A549 treated with Hydrocortisone at 1 μM for 4 hours (cell line): ENCODE data around the gene SENP3. TPM values are rescaled to one million over a fixed set of nuclear protein-coding genes. Genes with fewer than 3 reads are reported as not detected.

Experiments
- total RNA-seq: library from RNA; stranded (reverse); fragments of 200-300 nt; extraction: Qiagen RNA extraction; gene quantifications from 5 replicates; pipeline ENCODE4 v1.2.3, GENCODE V29; 2022

SENP3 gene
- total RNA-seq, result 88.8 to 103 TPM (median 95.8 TPM) in 5 replicates

DNA sequence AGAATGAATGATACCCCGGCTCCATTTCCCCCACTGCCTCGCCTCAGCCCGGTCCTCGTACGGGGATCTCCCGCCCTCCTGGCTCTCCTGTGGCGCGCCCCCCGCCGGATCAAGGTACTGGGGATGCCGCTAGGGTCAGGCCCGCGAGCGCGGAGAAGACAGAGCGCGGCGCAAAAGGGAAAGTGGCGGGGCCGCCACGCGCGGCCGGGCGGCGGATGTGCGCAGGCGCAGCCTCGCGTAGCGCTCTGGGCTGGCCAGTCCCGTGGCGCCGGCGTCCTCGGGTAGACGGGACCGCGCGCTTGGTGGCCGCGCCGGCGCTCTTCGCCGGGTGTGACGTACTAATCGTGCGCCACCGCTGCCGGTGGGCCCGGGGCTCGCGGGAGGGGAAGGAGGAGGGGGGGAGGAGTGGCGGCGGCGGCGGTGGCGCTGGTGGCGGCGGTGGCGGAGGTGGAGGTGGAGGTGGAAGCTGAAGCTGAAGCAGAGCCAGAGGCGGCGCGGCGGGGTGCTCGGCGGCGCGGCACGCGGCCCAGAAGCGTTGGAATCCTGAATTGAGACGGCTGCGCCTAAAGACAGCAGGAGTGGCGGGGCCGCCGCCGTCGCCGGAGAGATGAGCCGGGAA lies at the start of gene SENP3:
Gene SENP3 (plus strand): TSS at position 331 of the 619 bp plus-strand sequence. CDS start 1,158 bp downstream, outside the sequence.

DNA sequence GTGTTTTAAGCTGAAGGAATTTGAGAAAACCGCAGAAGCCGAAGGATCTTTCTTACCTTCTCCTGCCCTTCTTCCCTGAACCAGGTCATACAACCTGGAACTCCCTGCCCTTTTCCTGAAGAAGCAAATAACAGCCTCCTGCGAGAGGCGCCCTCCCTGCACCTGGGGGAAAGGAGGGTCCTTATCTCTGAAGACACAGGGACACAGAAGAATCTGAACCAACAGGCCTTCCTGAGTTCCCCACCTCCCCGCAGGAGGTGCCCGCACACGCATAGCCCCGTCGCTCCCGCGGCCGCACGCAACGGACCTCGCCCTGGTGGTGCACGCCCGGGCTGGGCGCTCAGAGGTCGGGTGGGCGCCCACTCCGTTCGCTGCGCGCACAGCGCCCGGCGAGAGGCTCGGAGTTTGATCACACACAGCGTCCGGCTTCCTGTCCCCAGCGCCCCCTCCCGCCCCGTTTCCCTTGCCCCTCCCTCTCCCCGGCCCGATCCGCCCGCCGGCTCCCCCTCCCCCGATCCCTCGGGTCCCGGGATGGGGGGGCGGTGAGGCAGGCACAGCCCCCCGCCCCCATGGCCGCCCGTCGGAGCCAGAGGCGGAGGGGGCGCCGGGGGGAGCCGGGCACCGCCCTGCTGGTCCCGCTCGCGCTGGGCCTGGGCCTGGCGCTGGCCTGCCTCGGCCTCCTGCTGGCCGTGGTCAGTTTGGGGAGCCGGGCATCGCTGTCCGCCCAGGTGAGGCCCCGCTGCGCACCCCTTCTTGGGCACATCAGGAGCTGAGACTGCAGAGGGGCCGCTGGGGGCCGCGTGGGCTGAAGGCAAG lies 12.9 kb upstream of the SENP3 start, which contains the start of gene TNFSF12:
Gene TNFSF12 (plus strand): TSS at position 474 of the 816 bp plus-strand sequence. CDS start 96 bp downstream, at position 570.

DNA sequence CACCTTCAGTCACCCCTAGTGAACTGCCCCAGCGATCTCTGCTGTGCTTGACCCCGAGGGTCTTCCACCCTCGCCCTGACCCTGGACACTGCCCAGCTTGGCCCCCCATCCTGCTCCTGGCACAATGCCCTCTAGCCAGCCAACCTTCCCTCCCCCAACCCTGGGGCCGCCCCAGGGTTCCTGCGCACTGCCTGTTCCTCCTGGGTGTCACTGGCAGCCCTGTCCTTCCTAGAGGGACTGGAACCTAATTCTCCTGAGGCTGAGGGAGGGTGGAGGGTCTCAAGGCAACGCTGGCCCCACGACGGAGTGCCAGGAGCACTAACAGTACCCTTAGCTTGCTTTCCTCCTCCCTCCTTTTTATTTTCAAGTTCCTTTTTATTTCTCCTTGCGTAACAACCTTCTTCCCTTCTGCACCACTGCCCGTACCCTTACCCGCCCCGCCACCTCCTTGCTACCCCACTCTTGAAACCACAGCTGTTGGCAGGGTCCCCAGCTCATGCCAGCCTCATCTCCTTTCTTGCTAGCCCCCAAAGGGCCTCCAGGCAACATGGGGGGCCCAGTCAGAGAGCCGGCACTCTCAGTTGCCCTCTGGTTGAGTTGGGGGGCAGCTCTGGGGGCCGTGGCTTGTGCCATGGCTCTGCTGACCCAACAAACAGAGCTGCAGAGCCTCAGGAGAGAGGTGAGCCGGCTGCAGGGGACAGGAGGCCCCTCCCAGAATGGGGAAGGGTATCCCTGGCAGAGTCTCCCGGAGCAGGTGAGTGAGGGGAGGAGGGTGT lies 3.0 kb upstream of the SENP3 start, which contains the start of gene TNFSF13:
Gene TNFSF13 (plus strand): TSS at position 207 of the 776 bp plus-strand sequence. CDS start 290 bp downstream, at position 497.

DNA sequence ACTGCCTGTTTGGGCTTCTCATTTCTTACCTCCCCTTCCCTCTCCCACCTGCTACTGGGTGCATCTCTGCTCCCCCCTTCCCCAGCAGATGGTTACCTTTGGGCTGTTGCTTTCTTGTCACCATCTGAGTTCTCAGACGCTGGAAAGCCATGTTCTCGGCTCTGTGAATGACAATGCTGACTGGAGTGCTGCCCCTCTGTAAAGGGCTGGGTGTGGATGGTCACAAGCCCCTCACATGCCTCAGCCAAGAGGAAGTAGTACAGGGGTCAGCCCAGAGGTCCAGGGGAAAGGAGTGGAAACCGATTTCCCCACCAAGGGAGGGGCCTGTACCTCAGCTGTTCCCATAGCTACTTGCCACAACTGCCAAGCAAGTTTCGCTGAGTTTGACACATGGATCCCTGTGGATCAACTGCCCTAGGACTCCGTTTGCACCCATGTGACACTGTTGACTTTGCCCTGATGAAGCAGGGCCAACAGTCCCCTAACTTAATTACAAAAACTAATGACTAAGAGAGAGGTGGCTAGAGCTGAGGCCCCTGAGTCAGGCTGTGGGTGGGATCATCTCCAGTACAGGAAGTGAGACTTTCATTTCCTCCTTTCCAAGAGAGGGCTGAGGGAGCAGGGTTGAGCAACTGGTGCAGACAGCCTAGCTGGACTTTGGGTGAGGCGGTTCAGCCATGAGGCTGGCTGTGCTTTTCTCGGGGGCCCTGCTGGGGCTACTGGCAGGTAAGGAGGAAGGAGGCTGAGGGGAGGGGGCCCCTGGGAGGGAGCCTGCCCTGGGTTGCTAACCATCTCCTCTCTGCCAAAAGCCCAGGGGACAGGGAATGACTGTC lies 17.5 kb downstream of the SENP3 start, which contains the start of gene CD68:
Gene CD68 (plus strand): TSS at position 638 of the 833 bp plus-strand sequence. CDS start 40 bp downstream, at position 678.

DNA sequence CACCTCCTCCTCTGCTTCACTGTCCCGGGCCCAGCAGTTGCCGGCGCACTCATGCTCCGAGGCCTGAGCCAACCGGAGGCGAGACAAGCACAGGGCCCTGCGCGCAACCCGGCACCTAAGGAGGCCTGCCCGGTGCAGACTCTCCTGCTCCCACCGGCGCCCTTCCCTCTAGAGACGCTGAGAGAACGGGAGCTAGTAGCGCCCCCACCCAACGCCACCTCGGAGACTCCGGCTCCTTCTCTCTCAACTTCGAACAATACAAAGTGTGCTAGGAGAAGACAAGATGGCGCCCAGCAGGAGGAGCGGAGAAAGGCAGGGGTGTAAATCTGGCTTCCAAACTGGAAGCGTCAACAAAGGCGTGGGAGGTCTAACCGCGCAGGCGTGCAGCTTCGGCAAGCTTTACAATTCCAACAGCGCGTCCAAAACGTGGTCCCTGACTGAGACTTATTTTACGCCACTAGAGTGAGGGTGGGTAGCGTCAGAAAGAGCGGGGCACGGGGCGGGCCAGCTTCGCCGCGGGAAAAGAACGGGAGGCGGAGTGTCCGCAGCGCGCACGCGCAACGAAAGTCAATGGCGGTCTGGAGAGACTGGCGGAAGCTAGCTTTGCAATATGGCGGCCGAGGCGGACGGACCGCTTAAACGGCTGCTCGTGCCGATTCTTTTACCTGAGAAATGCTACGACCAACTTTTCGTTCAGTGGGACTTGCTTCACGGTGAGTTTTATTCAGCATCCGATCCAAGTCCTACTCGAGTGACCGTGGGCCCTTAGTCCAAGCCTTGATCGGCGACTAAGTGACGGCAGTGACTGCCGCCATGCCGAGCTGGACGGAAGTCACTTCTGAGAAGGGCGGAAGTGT lies 21.8 kb downstream of the SENP3 start, which contains the start of gene MPDU1:
Gene MPDU1 (plus strand): TSS at position 600 of the 857 bp plus-strand sequence. CDS start 11 bp downstream, at position 611.

DNA sequence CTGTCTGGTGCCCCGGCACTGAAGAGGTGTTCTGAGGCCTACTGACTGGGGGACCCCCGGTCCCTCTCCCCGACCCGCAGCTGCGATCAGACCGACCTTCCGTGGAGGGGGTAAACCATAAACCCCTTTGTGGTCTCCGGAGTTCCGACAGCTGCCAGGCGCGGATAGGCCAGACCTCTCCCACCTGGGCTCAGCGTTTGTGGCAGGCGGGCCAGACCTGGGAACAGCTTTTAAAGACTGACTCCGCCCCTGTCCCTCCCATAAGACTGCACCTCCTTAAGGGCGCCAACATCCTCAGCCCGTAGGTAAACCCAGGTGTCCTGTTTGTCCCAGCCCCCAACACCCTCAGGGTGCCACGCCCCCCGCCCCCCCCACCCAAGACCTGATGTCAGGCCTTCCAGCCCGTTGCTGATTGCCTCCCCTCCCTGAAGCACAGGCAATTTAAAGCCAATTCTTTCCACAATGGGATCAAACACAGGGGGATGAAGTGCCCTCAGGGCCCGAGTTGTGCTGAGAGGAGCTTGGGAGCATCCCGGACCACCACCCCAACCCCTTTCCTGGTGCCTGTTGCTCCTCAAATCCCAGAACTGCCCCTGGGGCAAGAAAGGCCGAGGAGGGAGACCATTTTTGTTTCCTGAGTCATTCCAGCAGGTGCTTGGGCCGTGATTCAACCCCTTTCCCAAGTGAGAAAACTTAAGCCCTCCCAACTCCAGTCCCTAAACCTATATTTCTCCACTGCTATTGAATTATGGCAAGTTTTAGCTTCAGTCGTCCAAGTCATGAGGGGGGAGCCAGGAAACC lies 28.4 kb downstream of the SENP3 start, which contains the start of gene SOX15:
Gene SOX15 (minus strand): TSS at position 204 of the 801 bp plus-strand sequence. CDS start 418 bp downstream, outside the sequence.

DNA sequence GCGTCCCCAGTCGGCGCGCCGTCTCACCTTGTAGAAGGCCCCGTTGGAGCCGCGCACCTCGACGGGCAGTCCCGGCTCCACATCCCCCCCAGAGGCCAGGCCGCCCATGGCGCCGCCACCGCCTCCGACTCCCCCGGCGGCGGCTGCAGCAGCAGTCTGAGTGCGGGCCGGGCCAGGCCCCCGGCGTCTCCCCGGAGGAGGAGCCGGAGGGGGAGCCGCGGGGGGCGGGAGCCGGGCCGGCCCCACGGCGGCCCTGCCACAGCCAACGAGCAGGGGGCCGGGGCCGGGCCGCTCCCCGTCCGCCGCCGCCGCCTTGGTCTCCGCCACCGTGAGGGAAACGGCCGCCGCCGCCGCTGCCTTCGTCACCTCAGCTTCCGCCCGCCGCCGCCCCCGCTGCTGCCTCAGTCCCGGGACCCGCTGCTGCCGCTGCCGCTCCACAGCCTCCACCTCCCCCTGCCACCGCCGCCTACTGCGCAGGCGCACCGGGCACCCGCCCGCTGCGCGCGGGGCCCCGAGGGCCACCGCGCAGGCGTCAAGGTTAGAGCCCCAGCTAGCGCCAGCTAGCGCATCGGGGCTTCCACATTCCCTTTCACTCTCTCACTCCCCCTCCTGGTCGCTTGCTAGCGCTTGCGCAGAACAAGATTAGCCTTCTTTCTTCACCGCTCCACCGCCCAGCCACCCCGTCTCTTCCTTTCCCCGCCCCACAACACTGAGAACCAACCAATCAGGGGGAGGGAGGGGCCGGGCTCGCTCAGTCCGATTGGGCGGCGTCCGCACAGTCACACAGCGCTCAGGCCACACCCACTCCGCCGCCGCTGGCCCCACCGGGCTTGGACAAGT lies 52.9 kb downstream of the SENP3 start, which contains the start of gene FXR2:
Gene FXR2 (minus strand): TSS at position 473 of the 840 bp plus-strand sequence. CDS start 365 bp downstream, at position 108.

Other genes with a start within 250 kb of the SENP3 start
- gene GPS2, start 246.6 kb upstream of the SENP3 start, total RNA-seq, result 73.9 to 101 TPM (median 95.3 TPM) in 5 replicates
- 26.4 to 30.2 TPM (median 28.4 TPM) in 5 replicates for gene NEURL4, start 232.6 kb upstream of the SENP3 start, total RNA-seq
- 1.2 to 3.9 TPM (median 3.1 TPM) in 5 replicates for gene ACAP1, start 225.4 kb upstream of the SENP3 start, total RNA-seq
- gene KCTD11, start 209.8 kb upstream of the SENP3 start, total RNA-seq, result 10.5 to 13.8 TPM (median 12.9 TPM) in 5 replicates
- gene TMEM95, start 206.8 kb upstream of the SENP3 start, total RNA-seq, result not detected in 5 replicates
- gene TNK1, start 180.8 kb upstream of the SENP3 start, total RNA-seq, result 1.4 to 2.1 TPM (median 1.7 TPM) in 5 replicates
- gene PLSCR3, start 167.4 kb upstream of the SENP3 start, total RNA-seq, result 38.8 to 44.7 TPM (median 42.7 TPM) in 5 replicates
- 171 to 224 TPM (median 215 TPM) in 5 replicates for gene TMEM256, start 157.8 kb upstream of the SENP3 start, total RNA-seq
- 12.7 to 19.0 TPM (median 15.5 TPM) in 5 replicates for gene NLGN2, start 154.1 kb upstream of the SENP3 start, total RNA-seq
- gene SPEM1, start 141.6 kb upstream of the SENP3 start, total RNA-seq, result 0.08 to 0.13 TPM in 2 of 5 replicates, not detected in the others
- not detected in 5 replicates for gene SPEM2, start 136.3 kb upstream of the SENP3 start, total RNA-seq
- gene SPEM3, start 133.1 kb upstream of the SENP3 start, total RNA-seq, result 0.02 to 0.03 TPM in 2 of 5 replicates, not detected in the others
- gene TMEM102, start 126.5 kb upstream of the SENP3 start, total RNA-seq, result 10.1 to 14.8 TPM (median 13.3 TPM) in 5 replicates
- 0.93 to 1.1 TPM (median 1.0 TPM) in 5 replicates for gene FGF11, start 122.4 kb upstream of the SENP3 start, total RNA-seq
- gene CHRNB1, start 116.9 kb upstream of the SENP3 start, total RNA-seq, result 7.0 to 11.7 TPM (median 9.1 TPM) in 5 replicates
- 20.4 to 26.9 TPM (median 24.8 TPM) in 5 replicates for gene ZBTB4, start 82.3 kb upstream of the SENP3 start, total RNA-seq
- gene SLC35G6, start 80.5 kb upstream of the SENP3 start, total RNA-seq, result not detected in 5 replicates
- 70.3 to 86.1 TPM (median 78.6 TPM) in 5 replicates for gene POLR2A, start 77.6 kb upstream of the SENP3 start, total RNA-seq
- gene TNFSF12, start 12.9 kb upstream of the SENP3 start, total RNA-seq, result 9.9 to 13.2 TPM (median 11.0 TPM) in 5 replicates
- 0.78 to 1.1 TPM (median 0.91 TPM) in 5 replicates for gene TNFSF13, start 3.2 kb upstream of the SENP3 start, total RNA-seq
- gene CD68, start 17.7 kb downstream of the SENP3 start, total RNA-seq, result 25.7 to 33.1 TPM (median 28.3 TPM) in 5 replicates
- gene MPDU1, start 21.9 kb downstream of the SENP3 start, total RNA-seq, result 109 to 162 TPM (median 117 TPM) in 5 replicates
- gene SOX15, start 28.2 kb downstream of the SENP3 start, total RNA-seq, result 0.16 to 0.36 TPM (median 0.25 TPM) in 5 replicates
- gene FXR2, start 53.0 kb downstream of the SENP3 start, total RNA-seq, result 52.5 to 56.7 TPM (median 54.4 TPM) in 5 replicates
- 60.0 to 88.9 TPM (median 79.2 TPM) in 5 replicates for gene SAT2, start 65.9 kb downstream of the SENP3 start, total RNA-seq
- gene SHBG, start 68.2 kb downstream of the SENP3 start, total RNA-seq, result 0.35 to 0.85 TPM (median 0.60 TPM) in 5 replicates
- 0.15 to 0.37 TPM (median 0.27 TPM) in 5 replicates for gene ATP1B2, start 89.0 kb downstream of the SENP3 start, total RNA-seq
- 42.4 to 47.4 TPM (median 42.4 TPM) in 5 replicates for gene TP53, start 125.6 kb downstream of the SENP3 start, total RNA-seq
- gene WRAP53, start 126.6 kb downstream of the SENP3 start, total RNA-seq, result 33.5 to 44.7 TPM (median 38.0 TPM) in 5 replicates
- 1.1 to 1.4 TPM (median 1.3 TPM) in 5 replicates for gene EFNB3, start 143.3 kb downstream of the SENP3 start, total RNA-seq
- 0.01 to 0.08 TPM (median 0.02 TPM) in 5 replicates for gene DNAH2, start 155.8 kb downstream of the SENP3 start, total RNA-seq